UCSD-AML1 (cell line): ENCODE results near the gene TOGARAM1.

ENCODE experiments used
- DNase-seq: peaks from one replicate; lab custom pipeline; 2025; ENCODE audit not compliant: unreplicated experiment; lab: John Stamatoyannopoulos, UW

Gene TOGARAM1

GRCh38 chr14:44962334-44963043 lies 499 bp downstream of the TOGARAM1 start:
- peak; percentile 65 for DNase-seq

GRCh38 chr14:44963044-44963528 lies 1.1 kb downstream of the TOGARAM1 start:
- no peak for DNase-seq

- DNase-seq = peak; percentile 19
Measured at GRCh38 chr14:44963775-44964380, 1.9 kb downstream of the TOGARAM1 start.

GRCh38 chr14:44966601-44967336 lies 4.8 kb downstream of the TOGARAM1 start:
- DNase-seq = no peak

- no peak for DNase-seq
Measured at GRCh38 chr14:44968714-44969113, 6.7 kb downstream of the TOGARAM1 start.

GRCh38 chr14:44970907-44971306 lies 8.9 kb downstream of the TOGARAM1 start:
- no peak for DNase-seq

GRCh38 chr14:44971459-44971858 lies 9.5 kb downstream of the TOGARAM1 start:
- DNase-seq = no peak

GRCh38 chr14:44979273-44979672 lies 17.3 kb downstream of the TOGARAM1 start:
- DNase-seq = no peak

GRCh38 chr14:44979740-44980356 lies 17.9 kb downstream of the TOGARAM1 start:
- no peak for DNase-seq

- DNase-seq = no peak
Measured at GRCh38 chr14:44981198-44981597, 19.2 kb downstream of the TOGARAM1 start.

- DNase-seq = no peak
Measured at GRCh38 chr14:44982594-44982993, 20.6 kb downstream of the TOGARAM1 start.

GRCh38 chr14:44988694-44989093 lies 26.7 kb downstream of the TOGARAM1 start:
- DNase-seq = peak; percentile 5

GRCh38 chr14:44989497-44990440 lies 27.8 kb downstream of the TOGARAM1 start:
- peak; percentile 9 for DNase-seq

GRCh38 chr14:44990533-44990932 lies 28.5 kb downstream of the TOGARAM1 start:
- DNase-seq = no peak

- DNase-seq = no peak
Measured at GRCh38 chr14:44995196-44995595, 33.2 kb downstream of the TOGARAM1 start.

- no peak for DNase-seq
Measured at GRCh38 chr14:44995770-44996294, 33.8 kb downstream of the TOGARAM1 start.

GRCh38 chr14:45003924-45004323 lies 41.9 kb downstream of the TOGARAM1 start:
- no peak for DNase-seq

GRCh38 chr14:45015133-45015532 lies 53.1 kb downstream of the TOGARAM1 start:
- no peak for DNase-seq

GRCh38 chr14:45028107-45028626 lies 66.2 kb downstream of the TOGARAM1 start:
- DNase-seq = no peak

- no peak for DNase-seq
Measured at GRCh38 chr14:45034730-45035129, 72.7 kb downstream of the TOGARAM1 start.
